Brain pericyte (primary cell): ENCODE data around the gene GCNT1.
"Not testable (repeated sequence)": the region's sequence is repeated elsewhere in the genome, so short reads cannot be mapped to it uniquely, and the experiment has no call there.

ENCODE experiments used
- DNase-seq: peaks from one replicate; pipeline ENCODE4 v3.0.0-alpha.2; 2012; ENCODE audit warnings: low read depth, low spot score

GCNT1 gene

GRCh38 chr9:76443887-76444286 is 15.1 kb upstream of the GCNT1 start:
- no peak for DNase-seq

GRCh38 chr9:76444322-76444929 is 14.6 kb upstream of the GCNT1 start:
- no peak for DNase-seq

- no peak for DNase-seq
These were observed 13.0 kb upstream of the GCNT1 start for GRCh38 chr9:76445976-76446375.

GRCh38 chr9:76448501-76448900 is 10.5 kb upstream of the GCNT1 start:
- DNase-seq, result no peak

DNA sequence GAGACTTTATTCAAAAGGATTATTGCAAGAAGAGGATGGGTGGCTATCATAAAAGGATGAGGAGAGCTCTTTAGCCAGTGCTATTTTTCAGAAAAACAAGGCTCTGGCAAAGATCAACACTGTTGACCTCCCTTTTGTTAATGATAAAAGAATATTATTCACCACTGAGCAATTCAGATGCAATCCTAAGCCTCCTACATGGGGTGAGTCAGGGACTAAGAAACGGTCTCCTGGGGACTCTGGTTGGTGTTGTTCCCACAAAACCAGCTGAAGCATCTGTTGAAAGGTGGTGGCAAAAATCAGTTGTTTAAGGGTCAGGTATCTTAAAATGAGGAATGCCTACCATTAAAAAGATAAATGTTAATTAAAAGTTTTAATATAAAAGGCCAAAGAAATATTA is 7.7 kb upstream of the GCNT1 start:
- DNase-seq, result no peak

DNA sequence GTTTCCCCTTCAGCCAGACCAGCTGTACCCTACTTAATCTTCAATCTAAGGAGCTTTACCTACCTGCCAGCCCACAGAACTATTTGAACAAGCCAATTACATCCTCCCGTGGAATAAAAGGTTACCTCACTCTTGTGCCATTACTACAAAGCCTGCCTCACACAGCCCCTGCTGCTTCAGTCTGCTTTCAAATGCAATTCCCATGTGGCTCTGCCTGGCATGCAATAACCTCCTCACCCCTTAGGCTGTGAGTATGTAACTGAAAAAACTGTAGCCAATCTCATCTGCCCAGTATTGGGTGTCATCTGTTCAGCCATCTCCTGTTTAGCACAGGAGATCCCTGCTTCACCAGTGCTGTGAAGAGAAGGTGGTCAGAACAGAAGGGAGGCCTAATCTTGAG is 6.1 kb upstream of the GCNT1 start:
- no peak for DNase-seq

DNA sequence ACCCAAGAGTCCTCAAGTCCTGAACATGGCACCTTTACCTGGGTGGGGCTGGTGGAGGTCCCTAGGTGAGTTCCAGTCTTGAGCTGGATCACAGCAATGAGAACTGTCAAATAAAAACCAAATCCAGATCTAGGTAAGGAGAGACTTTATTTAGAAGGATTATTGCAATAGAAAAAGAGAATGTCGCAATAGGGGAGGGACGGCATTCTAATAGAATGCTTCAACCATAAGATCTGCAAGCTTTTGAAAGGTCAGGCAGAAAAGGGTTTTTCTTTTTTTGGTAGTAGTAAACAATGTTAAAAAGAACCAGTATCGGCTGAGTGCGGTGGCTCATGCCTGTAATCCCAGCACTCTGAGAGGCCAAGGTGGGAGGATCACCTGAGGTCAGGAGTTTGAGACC is 5.2 kb upstream of the GCNT1 start:
- no peak for DNase-seq

GRCh38 chr9:76454311-76454710 is 4.7 kb upstream of the GCNT1 start:
- no peak for DNase-seq

GRCh38 chr9:76456202-76456926 is 2.6 kb upstream of the GCNT1 start:
- no peak for DNase-seq

DNA sequence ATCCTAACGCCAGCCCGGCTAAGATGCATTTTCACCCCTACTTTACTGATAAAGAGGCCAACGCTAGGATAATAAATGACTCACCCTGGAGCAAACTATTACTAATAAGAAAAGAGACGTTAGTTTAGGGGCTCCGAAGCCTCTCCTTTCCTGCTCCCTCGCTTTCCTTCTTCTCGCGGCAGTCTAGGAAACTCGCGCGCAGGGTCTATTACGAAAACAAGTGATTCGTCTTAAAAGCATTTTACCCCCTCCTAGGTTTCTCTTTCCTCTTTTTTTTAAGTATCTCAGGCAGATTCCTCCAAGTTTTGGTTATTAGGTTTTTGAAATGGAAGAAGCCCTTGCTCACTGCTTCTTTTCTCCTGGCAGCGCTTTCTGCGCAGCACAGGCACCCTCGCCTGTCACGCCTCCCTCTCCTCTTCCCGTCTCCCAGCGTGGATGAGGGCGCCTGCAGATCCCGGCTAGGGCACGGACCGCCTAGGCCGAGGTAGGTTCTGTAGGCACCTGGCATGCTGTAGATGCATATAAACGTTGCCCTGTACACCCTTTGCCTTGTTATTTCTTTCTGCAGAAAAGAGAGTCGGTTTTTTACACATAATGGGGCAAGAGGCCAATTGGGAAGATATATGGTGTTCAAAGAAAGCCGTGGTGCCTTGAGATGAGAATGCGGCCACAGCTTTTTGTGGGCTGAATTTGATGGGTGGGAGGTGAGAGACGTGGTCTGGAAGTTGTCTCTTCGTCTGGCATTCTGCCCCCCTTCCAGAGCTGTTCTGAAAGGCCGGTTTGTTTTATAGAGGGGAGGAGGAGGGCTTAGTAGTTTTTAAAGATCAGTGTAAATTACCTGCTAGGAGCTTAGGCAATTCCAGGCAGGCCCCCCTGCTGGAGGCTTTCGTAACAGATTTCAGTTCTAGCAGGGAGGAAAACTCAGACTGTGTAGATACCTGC is 983 bp downstream of the GCNT1 start:
- no peak for DNase-seq

DNA sequence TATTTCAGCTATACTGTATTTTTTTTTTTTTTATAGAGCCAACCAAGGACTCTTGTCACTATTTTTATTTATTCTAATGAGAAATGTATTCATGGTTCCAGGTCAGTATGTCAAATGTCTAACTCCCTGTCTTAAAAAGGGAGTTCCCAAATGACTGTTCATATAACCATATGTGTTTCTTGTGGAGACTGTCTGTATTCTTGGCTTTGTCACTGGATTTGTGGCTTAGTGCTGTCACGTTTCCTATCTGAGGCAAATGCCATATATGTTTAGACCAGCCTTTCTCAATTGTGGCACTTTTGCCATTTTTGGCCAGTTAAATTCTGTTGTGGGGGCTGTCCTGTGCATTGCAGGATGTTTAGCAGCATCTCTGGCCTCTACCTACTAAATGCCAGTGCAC is 3.1 kb downstream of the GCNT1 start:
- DNase-seq, result no peak

DNA sequence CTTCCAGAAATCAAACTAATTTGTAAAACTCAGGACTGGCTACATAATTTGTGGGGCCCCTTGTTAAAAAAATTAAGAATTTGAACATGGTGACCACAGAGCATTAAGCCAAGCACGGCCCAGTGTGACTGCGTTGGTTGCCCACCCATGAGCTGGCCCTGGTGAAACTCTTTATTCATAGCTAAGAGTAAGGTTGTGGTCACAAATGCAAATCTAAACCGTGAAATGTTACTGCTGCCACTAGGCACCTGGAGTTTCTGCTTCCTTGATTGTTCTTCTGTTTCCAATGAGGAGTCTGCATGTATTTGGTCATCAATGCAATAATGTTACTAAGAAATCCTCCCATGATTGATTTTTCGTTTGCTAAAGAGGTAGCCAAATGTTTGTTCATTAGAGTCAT is 4.2 kb downstream of the GCNT1 start:
- no peak for DNase-seq

DNA sequence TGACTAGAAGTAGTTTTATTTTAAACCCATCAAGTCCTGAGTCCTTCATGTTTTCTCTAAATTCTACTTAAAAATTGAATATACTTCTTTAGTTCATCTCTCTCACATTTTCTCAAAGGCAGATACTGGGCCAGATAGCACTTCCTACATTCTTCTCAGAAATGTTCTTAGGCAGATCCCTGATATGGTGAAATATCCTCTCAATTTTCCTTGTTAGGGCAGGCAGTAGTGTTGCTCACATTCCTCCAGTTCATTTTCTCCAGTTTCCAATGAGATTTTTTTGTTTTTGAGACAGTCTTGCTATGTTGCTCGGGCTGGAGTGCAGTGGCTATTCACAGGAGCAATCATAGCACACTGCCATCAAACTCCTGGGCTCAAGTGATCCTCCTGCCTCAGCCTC is 5.7 kb downstream of the GCNT1 start:
- DNase-seq, result no peak

- no peak for DNase-seq
These were observed 6.7 kb downstream of the GCNT1 start for GRCh38 chr9:76465442-76466298.

DNA sequence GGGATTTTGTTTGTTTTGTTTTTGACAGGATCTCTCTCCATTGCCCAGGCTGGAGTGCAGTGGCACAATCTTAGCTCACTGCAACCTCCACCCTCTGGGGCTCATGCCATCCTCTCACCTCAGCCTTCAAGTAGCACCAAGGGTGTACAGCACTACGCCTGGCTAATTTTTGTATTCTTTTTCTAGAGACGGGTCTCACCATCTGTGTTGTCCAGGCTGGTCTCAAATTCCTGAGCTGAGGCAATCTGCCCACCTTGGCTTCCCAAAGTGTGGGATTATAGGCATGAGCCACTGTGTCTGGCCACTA is 7.3 kb downstream of the GCNT1 start:
- no peak for DNase-seq

- DNase-seq, result no peak
These were observed 15.4 kb downstream of the GCNT1 start for GRCh38 chr9:76474419-76474818.

DNA sequence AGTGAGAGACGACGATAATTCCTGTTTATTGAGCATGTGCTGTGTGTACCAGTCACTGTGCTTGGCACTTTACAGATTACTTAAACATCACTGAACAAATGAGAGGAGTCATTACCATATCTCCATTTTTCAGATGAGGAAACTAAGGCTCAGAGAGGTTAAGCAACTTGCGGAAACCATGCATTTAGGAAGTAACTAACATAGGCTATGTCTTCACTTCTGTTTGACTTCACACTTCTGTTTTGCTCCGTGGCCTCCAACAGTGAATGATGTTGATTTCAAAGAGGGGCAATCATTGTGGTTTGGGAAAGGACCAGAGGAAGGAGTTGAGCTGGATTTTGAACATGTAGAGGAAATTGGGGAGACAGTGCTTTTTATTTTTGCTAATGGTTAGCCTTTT is 16.7 kb downstream of the GCNT1 start:
- no peak for DNase-seq

DNA sequence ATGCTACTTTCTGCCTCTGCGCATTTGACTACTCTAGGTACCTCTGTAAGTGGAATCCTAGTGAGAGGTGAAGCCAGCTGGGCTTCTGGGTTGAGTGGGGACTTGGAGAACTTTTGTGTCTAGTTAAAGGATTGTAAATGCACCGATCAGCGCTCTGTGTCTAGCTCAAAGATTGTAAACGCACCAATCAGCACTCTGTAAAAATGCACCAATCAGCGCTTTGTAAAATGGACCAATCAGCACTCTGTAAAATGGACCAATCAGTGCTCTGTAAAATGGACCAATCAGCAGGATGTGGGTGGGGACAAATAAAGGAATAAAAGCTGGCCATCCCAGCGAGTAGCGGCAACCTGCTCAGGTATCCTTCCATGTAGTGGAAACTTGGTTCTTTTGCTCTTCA is 18.8 kb downstream of the GCNT1 start:
- DNase-seq, result not testable (repeated sequence)

GRCh38 chr9:76478226-76478625 is 19.2 kb downstream of the GCNT1 start:
- no peak for DNase-seq

DNA sequence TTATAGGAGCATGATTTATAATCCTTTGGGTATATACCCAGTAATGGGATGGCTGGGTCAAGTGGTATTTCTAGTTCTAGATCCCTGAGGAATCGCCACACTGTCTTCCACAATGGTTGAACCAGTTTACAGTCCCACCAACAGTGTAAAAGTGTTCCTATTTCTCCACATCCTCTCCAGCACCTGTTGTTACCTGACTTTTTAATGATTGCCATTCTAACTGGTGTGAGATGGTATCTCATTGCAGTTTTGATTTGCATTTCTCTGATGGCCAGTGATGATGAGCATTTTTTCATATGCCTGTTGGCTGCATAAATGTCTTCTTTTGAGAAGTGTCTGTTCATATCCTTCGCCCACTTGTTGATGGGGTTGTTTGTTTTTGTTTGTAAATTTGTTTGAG is 20.4 kb downstream of the GCNT1 start:
- DNase-seq, result not testable (repeated sequence)

DNA sequence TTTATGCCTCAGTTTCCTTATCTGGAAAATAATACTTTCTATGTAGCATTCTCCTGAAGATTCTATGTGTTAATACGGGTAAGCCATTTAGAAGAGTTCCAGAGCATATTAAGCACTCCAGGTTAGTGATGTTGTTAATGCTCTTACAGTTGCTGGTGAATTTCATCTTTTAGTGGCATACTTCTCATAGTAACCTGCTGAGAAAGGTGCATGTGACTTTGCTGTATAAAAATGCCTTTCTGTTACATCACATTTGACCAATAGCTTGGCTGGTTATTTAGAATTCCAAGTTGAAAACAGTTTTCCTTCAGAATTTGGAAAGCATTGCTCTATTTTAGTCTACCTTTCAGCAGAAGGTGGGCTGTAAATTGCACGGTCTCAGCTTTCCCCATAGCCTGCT is 27.2 kb downstream of the GCNT1 start:
- no peak for DNase-seq
